Osteoblast (primary cell): ENCODE data around the gene DYRK2. TPM values are rescaled to one million over a fixed set of nuclear protein-coding genes. Genes with fewer than 3 reads are reported as not detected.

Experiments
- DNase-seq: peaks from one replicate; pipeline ENCODE4 v3.0.0; 2011; ENCODE audit warnings: low spot score, mixed read lengths; ENCODE audit not compliant: insufficient read length; ENCODE audit errors: missing footprints
- H2AFZ ChIP-seq: 2 replicates; pipeline ENCODE4 v1.6.0; 2011; ENCODE audit warnings: mild to moderate bottlenecking, low read length
- H3K27ac ChIP-seq: 2 replicates; pipeline ENCODE4 v1.5.1; 2011; ENCODE audit warnings: mild to moderate bottlenecking, low read depth, low read length, moderate library complexity
- H3K27me3 ChIP-seq: 2 replicates; pipeline ENCODE4 v1.6.0; 2012; ENCODE audit warnings: mild to moderate bottlenecking, control low read depth, inconsistent platforms, low read length, moderate library complexity; ENCODE audit not compliant: insufficient read depth
- H3K36me3 ChIP-seq: 2 replicates; pipeline ENCODE4 v1.5.1; 2011; ENCODE audit warnings: mild to moderate bottlenecking, low read length, control low read depth, moderate library complexity; ENCODE audit not compliant: insufficient read depth
- H3K4me1 ChIP-seq: 2 replicates; pipeline ENCODE4 v1.5.1; 2011; ENCODE audit warnings: mild to moderate bottlenecking, low read length, control low read depth, moderate library complexity; ENCODE audit not compliant: insufficient read depth
- H3K4me2 ChIP-seq: 2 replicates; pipeline ENCODE4 v1.6.0; 2011; ENCODE audit warnings: mild to moderate bottlenecking, low read length; ENCODE audit not compliant: insufficient read depth
- H3K4me3 ChIP-seq: fragments of 200-600 bp; sonication (generic); 3 replicates; pipeline ENCODE4 v1.5.1; 2012; ENCODE audit warnings: mild to moderate bottlenecking, low read length, inconsistent platforms; ENCODE audit not compliant: insufficient read depth
- H3K79me2 ChIP-seq: 2 replicates; pipeline ENCODE4 v1.6.0; 2012; ENCODE audit warnings: mild to moderate bottlenecking, low read length, control low read depth, inconsistent platforms; ENCODE audit not compliant: insufficient read depth
- H3K9me3 ChIP-seq: 2 replicates; pipeline ENCODE4 v1.5.1; 2011; ENCODE audit warnings: low read depth, low read length, control low read depth
- H4K20me1 ChIP-seq: 2 replicates; pipeline ENCODE4 v1.6.0; 2012; ENCODE audit warnings: mild to moderate bottlenecking, low read length, control low read depth; ENCODE audit not compliant: insufficient read depth
- CTCF ChIP-seq: IDR thresholded peaks from 2 replicates; pipeline ENCODE4 v1.5.1; 2011; ENCODE audit warnings: mild to moderate bottlenecking, low read depth, low read length, moderate library complexity; ENCODE audit errors: extremely low read depth
- total RNA-seq: library from RNA; depleted of rRNA; stranded (reverse); fragments of >200 nt; gene quantifications from 2 replicates; pipeline ENCODE4 v1.2.3, GENCODE V29; 2012

Gene DYRK2
- total RNA-seq, 1 donor: 43.4 TPM

GRCh38 chr12:67645601-67646000 lies 2.9 kb upstream of the DYRK2 start:
- Histone ChIP-seq H3K79me2 (peaks cover 20% of the 10 kb centered on the region), H3K4me3 (no peak overlapping the region), H3K27ac (peak overlapping the region; percentile 31), H2AFZ (peak overlapping the region; percentile 70), H3K9me3 (no peaks in the 10 kb centered on the region), H4K20me1 (peaks cover 5% of the 10 kb centered on the region), H3K27me3 (no peaks in the 10 kb centered on the region), H3K4me1 (peaks cover 1% of the 10 kb centered on the region), H3K36me3 (no peaks in the 10 kb centered on the region), H3K4me2 (no peak overlapping the region)
- no peak for TF ChIP-seq CTCF
- DNase-seq: peak; percentile 64

GRCh38 chr12:67646775-67647174 lies 1.8 kb upstream of the DYRK2 start:
- Histone ChIP-seq H4K20me1 (peaks cover 10% of the 10 kb centered on the region), H3K79me2 (peaks cover 32% of the 10 kb centered on the region), H3K9me3 (no peaks in the 10 kb centered on the region), H3K27ac (no peak overlapping the region), H2AFZ (no peak overlapping the region), H3K4me1 (peaks cover 13% of the 10 kb centered on the region), H3K27me3 (no peaks in the 10 kb centered on the region), H3K4me2 (no peak overlapping the region), H3K4me3 (no peak overlapping the region), H3K36me3 (no peaks in the 10 kb centered on the region)
- TF ChIP-seq CTCF: no peak
- DNase-seq: no peak

- peak overlapping the region; percentile 73 for H3K27ac ChIP-seq
- peak overlapping the region; percentile 97 for H3K4me2 ChIP-seq
These were observed 1.3 kb upstream of the DYRK2 start for GRCh38 chr12:67647181-67647798.

More at GRCh38 chr12:67647181-67647798, 1.3 kb upstream of the DYRK2 start:
- peak overlapping the region; percentile 93 for H2AFZ ChIP-seq
- H3K36me3 ChIP-seq: no peaks in the 10 kb centered on the region
- no peaks in the 10 kb centered on the region for H3K9me3 ChIP-seq
- DNase-seq: peak; percentile 43
- no peak for TF ChIP-seq CTCF
- peaks cover 10% of the 10 kb centered on the region for H4K20me1 ChIP-seq
- peaks cover 15% of the 10 kb centered on the region for H3K4me1 ChIP-seq
- H3K4me3 ChIP-seq: peak overlapping the region; percentile 88
- no peaks in the 10 kb centered on the region for H3K27me3 ChIP-seq
- peaks cover 37% of the 10 kb centered on the region for H3K79me2 ChIP-seq
